Mucosa of rectum (tissue), 2 donors: ENCODE data around the gene FNBP1.

Source experiments
- H3K27ac ChIP-seq, 2 donors: one replicate each; pipeline ENCODE4 v1.7.0; 2013; ENCODE audit warnings: inconsistent platforms in 2 of 2, low read depth in 2 of 2, low read length in 2 of 2
- H3K27me3 ChIP-seq, 2 donors: one replicate each; pipeline ENCODE4 v1.7.0; 2013; ENCODE audit warnings: low read length in 2 of 2; ENCODE audit not compliant: control insufficient read depth in 2 of 2, insufficient read depth in 2 of 2
- H3K36me3 ChIP-seq, 2 donors: one replicate each; pipeline ENCODE4 v1.7.0; 2013; ENCODE audit warnings: low read length in 2 of 2; ENCODE audit not compliant: control insufficient read depth in 2 of 2, insufficient read depth in 2 of 2
- H3K4me1 ChIP-seq, 2 donors: one replicate each; pipeline ENCODE4 v1.7.0; 2013; ENCODE audit warnings: low read length in 2 of 2, mild to moderate bottlenecking in 1 of 2; ENCODE audit not compliant: control insufficient read depth in 2 of 2, insufficient read depth in 2 of 2
- H3K4me3 ChIP-seq, 2 donors: one replicate each; pipeline ENCODE4 v1.7.0; 2013; ENCODE audit warnings: low read length in 2 of 2
- H3K9ac ChIP-seq, 2 donors: one replicate each; pipeline ENCODE4 v1.7.0; 2013; ENCODE audit warnings: low read length in 2 of 2, low read depth in 1 of 2, mild to moderate bottlenecking in 1 of 2
- H3K9me3 ChIP-seq, 2 donors: one replicate each; pipeline ENCODE4 v1.7.0; 2013; ENCODE audit warnings: low read length in 2 of 2; ENCODE audit not compliant: control insufficient read depth in 2 of 2
- donor health status: healthy.
- donor health status: Normal muscosa, but diverticular disease.

FNBP1 gene

GRCh38 chr9:129907201-129907600 is 135.8 kb downstream of the FNBP1 start:
- Histone ChIP-seq H3K4me1 (no peaks in the 10 kb centered on the region), H3K36me3 (peaks cover 12 to 27% of the 10 kb centered on the region in 2 donors), H3K4me3 (no peak overlapping the region), H3K27ac (no peak overlapping the region), H3K9ac (no peak overlapping the region), H3K27me3 (no peaks in the 10 kb centered on the region), H3K9me3 (no peaks in the 10 kb centered on the region)

- H3K27ac ChIP-seq: no peak overlapping the region
- no peak overlapping the region for H3K9ac ChIP-seq
- no peaks in the 10 kb centered on the region for H3K9me3 ChIP-seq
- peaks cover 12 to 33% of the 10 kb centered on the region in 2 donors for H3K36me3 ChIP-seq
- no peaks in the 10 kb centered on the region for H3K27me3 ChIP-seq
- H3K4me3 ChIP-seq: no peak overlapping the region
- no peaks in the 10 kb centered on the region for H3K4me1 ChIP-seq
Observed at GRCh38 chr9:129906298-129906697, 136.7 kb downstream of the FNBP1 start.

- H3K4me3 ChIP-seq: no peak overlapping the region
- H3K27ac ChIP-seq: no peak overlapping the region
- H3K9me3 ChIP-seq: no peaks in the 10 kb centered on the region
- no peak overlapping the region for H3K9ac ChIP-seq
- H3K36me3 ChIP-seq: peaks cover 18 to 44% of the 10 kb centered on the region in 2 donors
- no peaks in the 10 kb centered on the region for H3K27me3 ChIP-seq
- H3K4me1 ChIP-seq: no peaks in the 10 kb centered on the region
Observed at GRCh38 chr9:129904734-129905133, 138.3 kb downstream of the FNBP1 start.

- Histone ChIP-seq H3K4me3 (no peak overlapping the region), H3K4me1 (no peaks in the 10 kb centered on the region), H3K27me3 (no peaks in the 10 kb centered on the region), H3K27ac (no peak overlapping the region), H3K36me3 (peaks cover 23 to 40% of the 10 kb centered on the region in 2 donors), H3K9ac (no peak overlapping the region), H3K9me3 (no peaks in the 10 kb centered on the region)
Observed at GRCh38 chr9:129902740-129903134, 140.3 kb downstream of the FNBP1 start.

DNA sequence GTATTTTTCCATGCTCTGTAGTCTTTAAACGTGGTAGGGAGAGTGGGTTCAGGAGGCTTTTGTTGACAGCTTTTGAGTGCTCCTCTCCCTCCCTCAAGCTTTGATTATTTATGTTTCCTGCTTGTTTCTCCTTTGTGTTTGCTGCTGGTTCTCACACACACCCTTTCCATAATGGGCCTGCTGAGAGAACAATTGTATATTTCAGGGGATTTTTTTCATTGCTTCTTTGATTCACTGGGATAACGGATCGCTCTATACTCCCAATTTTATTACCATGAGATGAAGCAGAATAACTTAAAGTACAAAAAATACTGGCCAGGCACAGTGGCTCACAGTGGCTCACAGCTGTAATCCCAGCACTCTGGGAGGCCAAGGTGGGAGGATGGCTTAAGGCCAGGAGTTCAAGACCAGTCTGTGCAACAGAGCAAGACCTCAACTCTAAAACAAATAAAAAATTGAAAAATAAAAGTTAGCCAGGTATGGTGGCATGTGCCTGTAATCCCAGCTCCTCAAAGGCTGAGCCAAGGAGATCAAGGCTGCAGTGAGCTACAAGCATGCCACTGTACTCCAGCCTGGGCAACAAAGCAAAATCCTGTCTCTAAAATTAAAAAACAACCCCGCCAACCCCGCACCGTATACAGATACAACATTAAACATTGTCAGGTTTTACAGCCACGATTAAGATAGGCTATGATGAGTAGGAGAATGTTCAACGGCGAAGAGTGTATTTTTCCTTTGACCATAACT is 140.8 kb downstream of the FNBP1 start:
- Histone ChIP-seq H3K27me3 (no peaks in the 10 kb centered on the region), H3K4me3 (no peak overlapping the region), H3K9ac (no peak overlapping the region), H3K27ac (no peak overlapping the region), H3K36me3 (peaks cover 19 to 36% of the 10 kb centered on the region in 2 donors), H3K4me1 (no peaks in the 10 kb centered on the region), H3K9me3 (no peaks in the 10 kb centered on the region)

- peak overlapping the region in 1 of 2 donors; percentile 43 for H3K27ac ChIP-seq
- no peaks in the 10 kb centered on the region for H3K4me1 ChIP-seq
- H3K36me3 ChIP-seq: peaks cover 23 to 45% of the 10 kb centered on the region in 2 donors
Observed at GRCh38 chr9:129900263-129901027, 142.5 kb downstream of the FNBP1 start.

GRCh38 chr9:129899620-129900019 is 143.4 kb downstream of the FNBP1 start:
- Histone ChIP-seq H3K9me3 (no peaks in the 10 kb centered on the region), H3K4me3 (no peak overlapping the region), H3K27me3 (no peaks in the 10 kb centered on the region), H3K9ac (no peak overlapping the region), H3K36me3 (peaks cover 23 to 49% of the 10 kb centered on the region in 2 donors), H3K27ac (no peak overlapping the region), H3K4me1 (no peaks in the 10 kb centered on the region)

More at GRCh38 chr9:129900263-129901027, 142.5 kb downstream of the FNBP1 start:
- Histone ChIP-seq H3K4me3 (no peak overlapping the region), H3K9me3 (no peaks in the 10 kb centered on the region), H3K27me3 (no peaks in the 10 kb centered on the region), H3K9ac (no peak overlapping the region)

GRCh38 chr9:129898185-129898584 is 144.8 kb downstream of the FNBP1 start:
- H3K4me1 ChIP-seq: no peaks in the 10 kb centered on the region
- no peak overlapping the region for H3K27ac ChIP-seq

GRCh38 chr9:129897263-129897662 is 145.7 kb downstream of the FNBP1 start:
- Histone ChIP-seq H3K36me3 (peaks cover 17 to 37% of the 10 kb centered on the region in 2 donors), H3K9me3 (no peaks in the 10 kb centered on the region), H3K4me3 (no peak overlapping the region), H3K27me3 (no peaks in the 10 kb centered on the region), H3K9ac (no peak overlapping the region), H3K4me1 (peaks cover 0 to 2% of the 10 kb centered on the region in 2 donors), H3K27ac (no peak overlapping the region)

More at GRCh38 chr9:129898185-129898584, 144.8 kb downstream of the FNBP1 start:
- H3K27me3 ChIP-seq: no peaks in the 10 kb centered on the region
- no peak overlapping the region for H3K4me3 ChIP-seq
- peaks cover 19 to 44% of the 10 kb centered on the region in 2 donors for H3K36me3 ChIP-seq
- H3K9me3 ChIP-seq: no peaks in the 10 kb centered on the region
- no peak overlapping the region for H3K9ac ChIP-seq
